ENCODE measurements around the gene ARID1B. TPM values are rescaled to one million over a fixed set of nuclear protein-coding genes. Genes with fewer than 3 reads are reported as not detected.

Gene ARID1B
- total RNA-seq, 1 donor from 2014 or later: 62.1 TPM

DNA sequence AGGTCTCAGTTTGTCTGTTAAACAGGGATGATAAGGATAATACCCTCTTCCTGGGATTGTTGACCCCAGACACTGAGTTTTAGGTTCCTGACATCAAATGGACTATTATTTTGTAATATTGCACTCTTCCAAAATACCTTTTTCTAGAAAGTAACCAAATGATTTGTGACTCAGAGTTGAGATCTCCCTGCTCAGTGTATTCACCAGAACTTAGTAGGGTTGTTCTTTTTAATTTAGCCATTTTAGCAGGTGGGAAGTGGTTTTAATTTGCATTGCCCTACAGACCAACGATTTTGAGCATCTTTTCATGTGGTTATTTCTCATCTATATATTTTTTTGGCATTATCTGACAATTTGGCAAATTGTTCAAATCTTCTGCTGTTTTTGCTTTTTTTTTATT lies 471.1 kb downstream of the ARID1B start:
- no peak overlapping the region for H3K4me3 ChIP-seq
- H2AFZ ChIP-seq (replicated peaks): no peak overlapping the region
- no peak overlapping the region for H3K4me3 Mint-ChIP-seq
- no peak overlapping the region for H3K9ac ChIP-seq
- H3K4me1 Mint-ChIP-seq: peaks cover 22% of the 10 kb centered on the region
- no peak overlapping the region for H3K27ac ChIP-seq
- no peak overlapping the region for H3K4me2 ChIP-seq
- no peak for DNase-seq (ENCODE audit: low spot score)
- H3K27ac Mint-ChIP-seq: no peak overlapping the region
- H3K79me2 ChIP-seq (ENCODE audit: low read depth): no peaks in the 10 kb centered on the region
- H3K27me3 Mint-ChIP-seq (ENCODE audit: insufficient read depth, low read depth): peaks cover 6% of the 10 kb centered on the region
- no peaks in the 10 kb centered on the region for H3K36me3 ChIP-seq
- H3K9me3 ChIP-seq (ENCODE audit: low read depth): no peaks in the 10 kb centered on the region
- H3K9me3 Mint-ChIP-seq: peaks cover 15% of the 10 kb centered on the region
- no peaks in the 10 kb centered on the region for H3F3A ChIP-seq (ENCODE audit: low read depth)
- H3K36me3 Mint-ChIP-seq: no peaks in the 10 kb centered on the region
- TF ChIP-seq EZH2 (IDR thresholded peaks at IDR 0.05): no peak
- TF ChIP-seq EZH2phosphoT487 (IDR thresholded peaks at IDR 0.05): no peak
- TF ChIP-seq, protein P1, sequence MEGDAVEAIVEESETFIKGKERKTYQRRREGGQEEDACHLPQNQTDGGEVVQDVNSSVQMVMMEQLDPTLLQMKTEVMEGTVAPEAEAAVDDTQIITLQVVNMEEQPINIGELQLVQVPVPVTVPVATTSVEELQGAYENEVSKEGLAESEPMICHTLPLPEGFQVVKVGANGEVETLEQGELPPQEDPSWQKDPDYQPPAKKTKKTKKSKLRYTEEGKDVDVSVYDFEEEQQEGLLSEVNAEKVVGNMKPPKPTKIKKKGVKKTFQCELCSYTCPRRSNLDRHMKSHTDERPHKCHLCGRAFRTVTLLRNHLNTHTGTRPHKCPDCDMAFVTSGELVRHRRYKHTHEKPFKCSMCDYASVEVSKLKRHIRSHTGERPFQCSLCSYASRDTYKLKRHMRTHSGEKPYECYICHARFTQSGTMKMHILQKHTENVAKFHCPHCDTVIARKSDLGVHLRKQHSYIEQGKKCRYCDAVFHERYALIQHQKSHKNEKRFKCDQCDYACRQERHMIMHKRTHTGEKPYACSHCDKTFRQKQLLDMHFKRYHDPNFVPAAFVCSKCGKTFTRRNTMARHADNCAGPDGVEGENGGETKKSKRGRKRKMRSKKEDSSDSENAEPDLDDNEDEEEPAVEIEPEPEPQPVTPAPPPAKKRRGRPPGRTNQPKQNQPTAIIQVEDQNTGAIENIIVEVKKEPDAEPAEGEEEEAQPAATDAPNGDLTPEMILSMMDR (IDR thresholded peaks at IDR 0.05): no peak
- H3K27me3 ChIP-seq: no peaks in the 10 kb centered on the region
- H4K20me1 ChIP-seq (ENCODE audit: low read depth): no peaks in the 10 kb centered on the region
- H3K4me1 ChIP-seq: no peaks in the 10 kb centered on the region

GRCh38 chr6:157249826-157250225 lies 472.6 kb downstream of the ARID1B start:
- H3K4me2 ChIP-seq: no peak overlapping the region
- TF ChIP-seq EZH2phosphoT487 (IDR thresholded peaks at IDR 0.05): no peak
- TF ChIP-seq, protein P1 (IDR thresholded peaks at IDR 0.05): no peak
- no peak overlapping the region for H2AFZ ChIP-seq (replicated peaks)
- H3K27me3 Mint-ChIP-seq (ENCODE audit: insufficient read depth, low read depth): peaks cover 2% of the 10 kb centered on the region
- peaks cover 14% of the 10 kb centered on the region for H3K9me3 Mint-ChIP-seq
- H3K4me3 ChIP-seq: no peak overlapping the region
- H3K4me1 Mint-ChIP-seq: peaks cover 17% of the 10 kb centered on the region
- no peaks in the 10 kb centered on the region for H3K4me1 ChIP-seq
- no peaks in the 10 kb centered on the region for H3K36me3 ChIP-seq
- no peak overlapping the region for H3K4me3 Mint-ChIP-seq
- H3K36me3 Mint-ChIP-seq: no peaks in the 10 kb centered on the region
- H3K27ac Mint-ChIP-seq: no peak overlapping the region
- H3K27ac ChIP-seq: no peak overlapping the region
- no peak for DNase-seq (ENCODE audit: low spot score)
- H3F3A ChIP-seq (ENCODE audit: low read depth): no peaks in the 10 kb centered on the region
- no peak overlapping the region for H3K9ac ChIP-seq
- no peaks in the 10 kb centered on the region for H4K20me1 ChIP-seq (ENCODE audit: low read depth)
- H3K79me2 ChIP-seq (ENCODE audit: low read depth): no peaks in the 10 kb centered on the region
- no peaks in the 10 kb centered on the region for H3K9me3 ChIP-seq (ENCODE audit: low read depth)
- H3K27me3 ChIP-seq: no peaks in the 10 kb centered on the region

DNA sequence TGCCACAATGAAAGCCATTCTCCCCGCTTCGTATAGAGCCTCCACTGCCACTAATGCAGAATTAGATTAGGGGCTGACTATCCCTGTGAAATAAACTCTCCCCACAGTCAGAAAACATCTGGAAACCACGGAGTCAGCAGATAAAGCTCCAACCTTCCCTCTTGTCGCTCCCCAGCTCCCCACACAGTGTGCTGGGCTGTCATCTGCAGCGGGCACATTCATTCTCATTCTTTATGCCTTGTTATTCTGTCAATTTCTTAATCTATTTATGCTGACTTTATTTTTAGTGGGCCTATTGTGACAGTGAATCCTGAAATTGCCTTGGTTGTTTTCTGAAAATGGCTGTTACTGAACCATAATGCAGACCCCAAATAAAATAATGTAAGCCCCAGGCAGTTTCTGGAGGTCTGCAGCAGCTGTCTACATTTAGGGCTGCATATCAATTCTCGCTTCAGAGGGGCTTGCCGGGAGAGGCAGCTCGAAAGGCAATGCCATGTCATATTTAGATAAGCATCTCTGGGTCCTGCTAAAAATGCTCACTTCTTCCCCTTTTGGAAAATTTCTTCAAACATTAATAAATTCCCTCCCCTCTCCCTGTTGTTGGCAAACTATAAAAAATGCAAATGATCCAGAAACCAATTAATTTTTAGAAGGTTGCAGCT lies 474.5 kb downstream of the ARID1B start:
- H3F3A ChIP-seq (ENCODE audit: low read depth): no peaks in the 10 kb centered on the region
- H2AFZ ChIP-seq (replicated peaks): no peak overlapping the region
- Mint-ChIP-seq H3K27ac (no peak overlapping the region), H3K9me3 (peaks cover 14% of the 10 kb centered on the region), H3K36me3 (no peaks in the 10 kb centered on the region), H3K27me3 (ENCODE audit: insufficient read depth, low read depth) (peaks cover 3% of the 10 kb centered on the region), H3K4me3 (no peak overlapping the region), H3K4me1 (peaks cover 2% of the 10 kb centered on the region)
- no peak for DNase-seq (ENCODE audit: low spot score)
- H3K27ac ChIP-seq: no peak overlapping the region
- no peaks in the 10 kb centered on the region for H3K27me3 ChIP-seq
- TF ChIP-seq EZH2phosphoT487 (IDR thresholded peaks at IDR 0.05): no peak
- TF ChIP-seq EZH2 (IDR thresholded peaks at IDR 0.05): no peak
- TF ChIP-seq, protein P1 (IDR thresholded peaks at IDR 0.05): no peak
- no peak overlapping the region for H3K4me2 ChIP-seq
- no peaks in the 10 kb centered on the region for H3K36me3 ChIP-seq
- H4K20me1 ChIP-seq (ENCODE audit: low read depth): no peaks in the 10 kb centered on the region
- H3K79me2 ChIP-seq (ENCODE audit: low read depth): no peaks in the 10 kb centered on the region
- no peak overlapping the region for H3K9ac ChIP-seq
- no peaks in the 10 kb centered on the region for H3K4me1 ChIP-seq
- no peak overlapping the region for H3K4me3 ChIP-seq
- no peaks in the 10 kb centered on the region for H3K9me3 ChIP-seq (ENCODE audit: low read depth)

All from neural progenitor cell (in vitro differentiated cells).